ENCODE data around the gene EHBP1. TPM values are rescaled to one million over a fixed set of nuclear protein-coding genes. Genes with fewer than 3 reads are reported as not detected.

Gene EHBP1
- total RNA-seq, 2 experiments from 2014 or later = 21.4 to 22.3 TPM

GRCh38 chr2:62806231-62806630 lies 100.7 kb downstream of the EHBP1 start:
- peaks cover 43% of the 10 kb centered on the region for H3K36me3 Mint-ChIP-seq (ENCODE audit: low read depth)
- CTCF ChIA-PET = no interaction called here
- intact Hi-C loops (cut with DNase I, micrococcal nuclease) = no loop called here
- no peak overlapping the region for H3K27ac ChIP-seq (ENCODE audit: low read depth in 1 of 2, low read length in 2 of 2)
- POLR2A ChIA-PET = no interaction called here
- H3K36me3 ChIP-seq (ENCODE audit: insufficient read depth, low read length) = no peaks in the 10 kb centered on the region
- H3K27me3 ChIP-seq (ENCODE audit: control insufficient read depth in 1 of 2, insufficient read depth in 2 of 2, low read length in 2 of 2) = no peaks in the 10 kb centered on the region
- no peaks in the 10 kb centered on the region for H3K4me1 ChIP-seq (ENCODE audit: insufficient read depth, low read length)
- no peak for DNase-seq
- peaks cover 3% of the 10 kb centered on the region for H3K9me3 Mint-ChIP-seq
- peaks cover 18% of the 10 kb centered on the region for H3K4me1 Mint-ChIP-seq (ENCODE audit: low read depth)
- H3K4me3 Mint-ChIP-seq = no peak overlapping the region
- H3K9me3 ChIP-seq (ENCODE audit: control insufficient read depth in 1 of 2, insufficient read depth in 1 of 2, low read length in 2 of 2) = peaks cover 4 to 11% of the 10 kb centered on the region in 2 experiments
- no peak overlapping the region for H3K27ac Mint-ChIP-seq
- H3K4me3 ChIP-seq (ENCODE audit: low read length) = no peak overlapping the region
- H3K27me3 Mint-ChIP-seq = no peaks in the 10 kb centered on the region
- no peak for ATAC-seq (ENCODE audit: poor library complexity)
- TF ChIP-seq CTCF (IDR thresholded peaks at IDR 0.05) = no peak

GRCh38 chr2:62808554-62808953 lies 103.0 kb downstream of the EHBP1 start:
- ATAC-seq (ENCODE audit: poor library complexity) = no peak
- no peak overlapping the region for H3K4me3 Mint-ChIP-seq
- POLR2A ChIA-PET = no interaction called here
- H3K27ac ChIP-seq (ENCODE audit: low read depth in 1 of 2, low read length in 2 of 2) = no peak overlapping the region
- peaks cover 3% of the 10 kb centered on the region for H3K9me3 Mint-ChIP-seq
- H3K9me3 ChIP-seq (ENCODE audit: control insufficient read depth in 1 of 2, insufficient read depth in 1 of 2, low read length in 2 of 2) = peaks cover 4 to 11% of the 10 kb centered on the region in 2 experiments
- no peaks in the 10 kb centered on the region for H3K4me1 ChIP-seq (ENCODE audit: insufficient read depth, low read length)
- H3K27me3 Mint-ChIP-seq = no peaks in the 10 kb centered on the region
- TF ChIP-seq CTCF (IDR thresholded peaks at IDR 0.05) = no peak
- DNase-seq = no peak
- peaks cover 11% of the 10 kb centered on the region for H3K4me1 Mint-ChIP-seq (ENCODE audit: low read depth)
- intact Hi-C loops (cut with DNase I, micrococcal nuclease) = no loop called here
- no peaks in the 10 kb centered on the region for H3K27me3 ChIP-seq (ENCODE audit: control insufficient read depth in 1 of 2, insufficient read depth in 2 of 2, low read length in 2 of 2)
- no peak overlapping the region for H3K27ac Mint-ChIP-seq
- H3K4me3 ChIP-seq (ENCODE audit: low read length) = no peak overlapping the region
- CTCF ChIA-PET = no interaction called here
- no peaks in the 10 kb centered on the region for H3K36me3 ChIP-seq (ENCODE audit: insufficient read depth, low read length)
- H3K36me3 Mint-ChIP-seq (ENCODE audit: low read depth) = peaks cover 38% of the 10 kb centered on the region

- H3K27me3 ChIP-seq (ENCODE audit: control insufficient read depth in 1 of 2, insufficient read depth in 2 of 2, low read length in 2 of 2) = no peaks in the 10 kb centered on the region
- no peak overlapping the region for H3K4me3 ChIP-seq (ENCODE audit: low read length)
- no peak overlapping the region for H3K4me3 Mint-ChIP-seq
- peaks cover 4 to 7% of the 10 kb centered on the region in 2 experiments for H3K9me3 ChIP-seq (ENCODE audit: control insufficient read depth in 1 of 2, insufficient read depth in 1 of 2, low read length in 2 of 2)
- POLR2A ChIA-PET = no interaction called here
- ATAC-seq (ENCODE audit: poor library complexity) (no peak), DNase-seq (no peak)
- H3K27me3 Mint-ChIP-seq = no peaks in the 10 kb centered on the region
- peaks cover 11% of the 10 kb centered on the region for H3K4me1 Mint-ChIP-seq (ENCODE audit: low read depth)
- H3K27ac ChIP-seq (ENCODE audit: low read depth in 1 of 2, low read length in 2 of 2) = no peak overlapping the region
- no peak overlapping the region for H3K27ac Mint-ChIP-seq
- no peaks in the 10 kb centered on the region for H3K36me3 ChIP-seq (ENCODE audit: insufficient read depth, low read length)
- intact Hi-C loops (cut with DNase I, micrococcal nuclease) = no loop called here
- H3K4me1 ChIP-seq (ENCODE audit: insufficient read depth, low read length) = no peaks in the 10 kb centered on the region
- TF ChIP-seq CTCF (IDR thresholded peaks at IDR 0.05) = no peak
- CTCF ChIA-PET = no interaction called here
- peaks cover 23% of the 10 kb centered on the region for H3K36me3 Mint-ChIP-seq (ENCODE audit: low read depth)
- H3K9me3 Mint-ChIP-seq = peaks cover 3% of the 10 kb centered on the region
Measured at GRCh38 chr2:62811086-62811485, 105.6 kb downstream of the EHBP1 start.

All from CD4-positive, alpha-beta T cell (primary cell).